Measurements from ENCODE around the gene NFATC4.
"Not testable (repeated sequence)": the region's sequence is repeated elsewhere in the genome, so short reads cannot be mapped to it uniquely, and the experiment has no call there.

Gene NFATC4

DNA sequence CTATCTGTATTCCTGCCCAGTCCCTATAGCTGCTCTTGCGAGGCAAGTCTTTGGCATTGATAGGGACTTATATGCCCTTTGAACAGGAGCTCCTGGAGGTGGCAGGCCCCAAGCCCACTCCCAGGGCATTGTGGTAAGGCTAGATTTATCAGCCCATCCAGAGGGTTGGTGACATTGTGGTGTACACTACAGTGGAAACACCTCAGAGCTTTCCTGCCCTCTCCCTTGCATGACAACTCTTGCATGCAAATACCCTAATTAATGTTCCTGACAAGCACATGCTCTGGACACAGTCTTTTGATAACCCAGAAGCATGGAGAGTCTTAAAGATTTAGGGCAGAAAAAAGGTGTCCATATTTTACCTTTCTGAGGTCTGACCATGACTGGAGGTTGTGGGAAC lies 27.4 kb upstream of the NFATC4 start:
- Histone ChIP-seq H3K9me3 (ENCODE audit: insufficient read depth, low read depth, low read length) (no peaks in the 10 kb centered on the region), H3K36me3 (ENCODE audit: insufficient read depth, low read depth, low read length) (no peaks in the 10 kb centered on the region), H3K27ac (ENCODE audit: low read length) (no peak overlapping the region), H3K27me3 (ENCODE audit: insufficient read depth, low read length) (peaks cover 93% of the 10 kb centered on the region), H3K9ac (ENCODE audit: low read depth, low read length) (no peak overlapping the region), H3K4me3 (ENCODE audit: low read length) (no peak overlapping the region), H3K4me1 (ENCODE audit: insufficient read depth, low read length) (no peaks in the 10 kb centered on the region; the same call in 1 of the 2 replicates)

DNA sequence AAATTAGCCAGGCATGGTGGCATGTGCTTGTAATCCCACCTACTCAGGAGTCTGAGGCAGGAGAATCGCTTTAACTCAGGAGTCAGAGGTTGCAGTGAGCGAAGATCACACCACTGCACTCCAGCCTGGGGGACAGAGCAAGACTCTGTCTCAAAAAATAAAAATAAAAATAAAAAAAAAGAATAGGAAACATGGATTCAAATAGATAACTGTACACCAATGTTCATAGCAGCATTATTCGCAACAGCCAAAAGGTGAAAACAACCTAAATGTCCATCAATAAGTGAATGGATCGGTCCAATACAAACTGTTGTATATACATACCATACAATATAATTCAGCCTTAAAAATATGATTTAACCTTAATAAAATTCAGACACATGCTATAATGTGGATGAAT lies 25.1 kb upstream of the NFATC4 start:
- H3K9ac ChIP-seq (ENCODE audit: low read depth, low read length), result no peak overlapping the region
- H3K4me3 ChIP-seq (ENCODE audit: low read length), result no peak overlapping the region
- H3K27me3 ChIP-seq (ENCODE audit: insufficient read depth, low read length), result peaks cover 82% of the 10 kb centered on the region
- H3K4me1 ChIP-seq (ENCODE audit: insufficient read depth, low read length), result no peaks in the 10 kb centered on the region; the same call in 1 of the 2 replicates
- no peak overlapping the region for H3K27ac ChIP-seq (ENCODE audit: low read length)
- H3K36me3 ChIP-seq (ENCODE audit: insufficient read depth, low read depth, low read length), result no peaks in the 10 kb centered on the region
- H3K9me3 ChIP-seq (ENCODE audit: insufficient read depth, low read depth, low read length), result no peaks in the 10 kb centered on the region

DNA sequence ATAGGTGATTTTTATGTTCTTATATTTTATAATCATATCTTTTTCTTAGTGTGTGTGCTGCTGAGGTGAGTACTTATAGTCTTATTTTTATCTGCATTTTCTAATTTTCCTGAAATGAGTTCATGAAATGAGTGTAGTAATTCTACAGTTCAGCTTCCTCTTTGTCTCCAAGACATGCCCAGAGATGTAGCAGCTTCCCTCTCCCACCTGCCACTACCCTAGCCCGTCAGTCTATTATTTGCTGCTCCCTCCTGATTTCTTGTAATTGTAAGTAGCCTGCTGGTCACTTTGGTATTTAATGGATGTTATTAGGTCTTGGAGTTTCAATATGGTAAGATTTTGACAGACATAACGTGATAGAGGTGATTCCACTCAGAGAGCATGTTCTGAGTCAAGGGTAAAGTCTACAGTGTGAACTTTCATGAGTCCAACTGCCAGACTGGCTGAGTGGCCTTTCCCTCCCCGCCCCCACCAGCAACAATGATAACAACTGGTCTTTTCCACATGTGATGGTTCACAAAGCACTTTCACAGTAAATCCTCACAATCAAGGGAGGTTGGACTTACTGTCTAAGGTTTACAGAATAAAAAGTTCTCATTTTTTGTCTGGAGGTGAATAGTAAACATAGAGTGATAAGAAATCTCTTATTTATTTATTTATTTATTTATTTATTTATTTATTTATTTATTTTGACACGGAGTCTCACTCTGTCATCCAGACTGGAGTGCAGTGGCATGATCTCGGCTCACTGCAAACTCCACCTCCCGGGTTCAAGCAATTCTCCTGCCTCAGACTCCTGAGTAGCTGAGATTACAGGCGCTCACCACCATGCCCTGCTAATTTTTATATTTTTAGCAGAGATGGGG lies 24.0 kb upstream of the NFATC4 start:
- no peak overlapping the region for H3K4me3 ChIP-seq (ENCODE audit: low read length)
- H3K27me3 ChIP-seq (ENCODE audit: insufficient read depth, low read length), result peaks cover 78% of the 10 kb centered on the region
- H3K4me1 ChIP-seq (ENCODE audit: insufficient read depth, low read length), result no peaks in the 10 kb centered on the region; the same call in 1 of the 2 replicates
- H3K9me3 ChIP-seq (ENCODE audit: insufficient read depth, low read depth, low read length), result no peaks in the 10 kb centered on the region
- H3K27ac ChIP-seq (ENCODE audit: low read length), result no peak overlapping the region
- no peaks in the 10 kb centered on the region for H3K36me3 ChIP-seq (ENCODE audit: insufficient read depth, low read depth, low read length)
- H3K9ac ChIP-seq (ENCODE audit: low read depth, low read length), result no peak overlapping the region

DNA sequence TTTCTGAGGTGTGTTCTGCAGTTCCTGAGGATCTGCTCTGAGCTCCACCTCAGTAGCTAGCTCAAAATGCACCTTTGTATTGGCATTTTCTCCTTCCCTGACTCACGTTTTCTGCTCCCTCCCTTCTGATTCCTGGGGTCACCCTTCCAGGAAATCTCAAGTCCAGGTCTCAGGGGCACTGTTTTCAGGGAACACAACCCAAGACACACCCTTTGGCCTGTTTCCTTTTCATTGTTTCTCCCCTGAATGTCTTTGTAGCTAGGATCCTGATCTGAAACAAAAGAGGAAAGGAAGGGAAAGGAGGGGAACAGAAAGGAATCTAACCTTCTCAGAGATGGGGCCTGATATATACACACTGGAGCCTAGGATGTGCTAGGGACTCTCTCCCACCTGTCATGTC lies 20.9 kb upstream of the NFATC4 start:
- H3K36me3 ChIP-seq (ENCODE audit: insufficient read depth, low read depth, low read length), result no peaks in the 10 kb centered on the region
- no peak overlapping the region for H3K9ac ChIP-seq (ENCODE audit: low read depth, low read length)
- no peaks in the 10 kb centered on the region for H3K4me1 ChIP-seq (ENCODE audit: insufficient read depth, low read length)
- no peak overlapping the region for H3K4me3 ChIP-seq (ENCODE audit: low read length)
- H3K27ac ChIP-seq (ENCODE audit: low read length), result no peak overlapping the region
- no peaks in the 10 kb centered on the region for H3K9me3 ChIP-seq (ENCODE audit: insufficient read depth, low read depth, low read length)
- peaks cover 80% of the 10 kb centered on the region for H3K27me3 ChIP-seq (ENCODE audit: insufficient read depth, low read length)

DNA sequence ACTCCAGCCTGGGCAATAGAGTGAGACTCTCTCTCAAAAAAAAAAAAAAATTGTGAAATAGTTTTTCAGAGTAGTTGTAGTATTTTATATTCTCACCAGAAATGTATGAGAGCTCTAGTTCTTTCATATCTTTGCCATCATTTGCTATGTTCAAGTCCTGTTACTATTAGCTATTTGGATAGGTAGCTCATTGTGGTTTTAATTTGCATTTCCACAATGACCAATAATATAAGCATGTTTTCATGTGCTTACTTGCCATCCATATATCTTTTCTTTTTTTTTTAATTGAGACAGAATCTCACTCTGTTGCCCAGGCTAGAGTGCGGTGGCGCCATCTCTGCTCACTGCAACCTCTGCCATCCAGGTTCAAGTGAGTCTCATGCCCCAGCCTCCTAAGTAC lies 19.8 kb upstream of the NFATC4 start:
- Histone ChIP-seq H3K27me3 (ENCODE audit: insufficient read depth, low read length) (peaks cover 80% of the 10 kb centered on the region), H3K4me3 (ENCODE audit: low read length) (no peak overlapping the region), H3K36me3 (ENCODE audit: insufficient read depth, low read depth, low read length) (no peaks in the 10 kb centered on the region), H3K27ac (ENCODE audit: low read length) (no peak overlapping the region), H3K9me3 (ENCODE audit: insufficient read depth, low read depth, low read length) (no peaks in the 10 kb centered on the region), H3K9ac (ENCODE audit: low read depth, low read length) (no peak overlapping the region), H3K4me1 (ENCODE audit: insufficient read depth, low read length) (no peaks in the 10 kb centered on the region)

DNA sequence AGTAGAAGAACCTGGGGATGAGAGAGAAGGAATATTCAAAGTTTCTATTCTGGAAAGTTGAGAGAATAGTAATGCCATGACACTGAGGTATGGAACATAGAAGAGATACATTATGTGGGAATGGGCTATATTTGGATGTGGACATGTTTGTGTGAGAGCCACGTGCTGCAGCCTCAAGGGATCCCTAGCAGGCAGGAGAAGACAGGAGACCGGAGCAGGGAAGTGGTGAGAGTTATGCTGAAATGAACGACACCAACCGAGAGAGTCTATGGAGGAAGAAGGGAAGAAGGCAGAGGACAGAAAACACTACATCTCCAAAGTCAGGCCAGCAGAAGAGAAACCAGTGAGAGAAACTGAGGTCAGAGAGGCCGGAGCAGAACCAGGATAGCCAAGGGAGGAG lies 18.2 kb upstream of the NFATC4 start:
- Histone ChIP-seq H3K4me1 (ENCODE audit: insufficient read depth, low read length) (no peaks in the 10 kb centered on the region), H3K36me3 (ENCODE audit: insufficient read depth, low read depth, low read length) (no peaks in the 10 kb centered on the region), H3K9ac (ENCODE audit: low read depth, low read length) (no peak overlapping the region), H3K27me3 (ENCODE audit: insufficient read depth, low read length) (peaks cover 75% of the 10 kb centered on the region), H3K9me3 (ENCODE audit: insufficient read depth, low read depth, low read length) (no peaks in the 10 kb centered on the region), H3K27ac (ENCODE audit: low read length) (no peak overlapping the region), H3K4me3 (ENCODE audit: low read length) (no peak overlapping the region)

DNA sequence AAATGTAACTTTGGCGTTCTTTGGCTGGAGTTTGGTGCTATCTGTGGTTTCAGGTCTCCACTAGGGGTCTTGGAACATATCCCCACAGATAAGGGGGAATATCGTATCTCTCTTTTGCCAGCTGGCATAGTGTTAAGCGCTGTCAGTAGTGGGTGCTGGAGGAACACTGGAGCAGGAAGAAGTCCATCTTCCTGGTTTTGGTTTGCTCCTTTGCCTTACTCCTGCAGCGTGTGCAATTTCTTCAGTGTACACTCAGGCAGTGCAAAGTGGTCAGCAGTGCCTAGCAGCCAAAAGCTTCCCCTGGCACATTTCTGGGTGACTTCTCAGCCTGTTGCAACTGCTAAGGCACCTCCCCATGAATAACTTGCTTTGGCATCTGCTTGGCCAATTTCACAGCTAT lies 16.5 kb upstream of the NFATC4 start:
- no peak overlapping the region for H3K4me3 ChIP-seq (ENCODE audit: low read length)
- no peak overlapping the region for H3K9ac ChIP-seq (ENCODE audit: low read depth, low read length)
- H3K27ac ChIP-seq (ENCODE audit: low read length), result no peak overlapping the region
- no peaks in the 10 kb centered on the region for H3K9me3 ChIP-seq (ENCODE audit: insufficient read depth, low read depth, low read length)
- no peaks in the 10 kb centered on the region for H3K36me3 ChIP-seq (ENCODE audit: insufficient read depth, low read depth, low read length)
- no peaks in the 10 kb centered on the region for H3K4me1 ChIP-seq (ENCODE audit: insufficient read depth, low read length)
- peaks cover 77% of the 10 kb centered on the region for H3K27me3 ChIP-seq (ENCODE audit: insufficient read depth, low read length)

DNA sequence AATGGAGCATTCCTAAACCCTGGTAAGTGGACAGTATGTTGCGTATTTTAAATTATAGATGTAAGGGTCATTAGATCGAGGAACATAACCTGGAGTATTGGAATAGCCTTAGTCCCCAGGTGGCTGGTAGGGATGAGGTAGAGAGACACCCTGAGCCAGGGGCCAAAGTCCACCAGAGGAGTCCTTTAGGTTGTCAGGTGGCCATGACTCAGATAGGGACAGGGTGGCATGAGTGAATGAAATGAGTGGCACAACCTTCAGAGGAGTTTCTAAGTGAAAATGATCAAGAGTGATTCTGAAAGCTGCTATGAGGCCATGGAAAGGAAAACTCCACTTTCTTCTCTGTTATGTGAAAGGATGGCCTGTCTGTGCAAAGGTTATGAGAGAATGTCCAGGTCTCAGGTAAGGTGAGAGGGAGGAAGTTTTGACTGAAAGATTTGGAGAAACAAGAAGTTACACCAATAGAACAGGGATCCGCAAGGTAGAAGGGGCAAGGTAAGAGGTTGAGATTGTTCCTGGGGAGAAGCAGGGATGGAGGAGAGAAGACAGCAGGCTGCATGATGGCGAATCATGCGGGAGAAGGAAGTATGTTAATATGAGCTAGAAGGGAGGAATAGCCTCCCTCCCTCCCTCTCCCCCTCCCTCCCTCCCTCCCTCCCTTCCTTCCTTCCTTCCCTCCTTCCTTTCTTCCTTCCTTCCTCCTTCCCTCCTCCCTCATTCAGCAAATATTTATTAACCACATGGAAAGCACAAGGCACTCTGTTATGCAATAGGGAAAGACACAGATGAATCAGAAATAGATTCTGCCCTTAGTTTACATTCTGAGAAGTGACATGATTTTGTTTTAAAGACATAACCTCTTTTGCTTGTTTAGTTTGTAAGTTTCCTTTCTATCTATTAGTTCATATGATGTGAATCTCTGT lies 14.2 kb upstream of the NFATC4 start:
- H3K27me3 ChIP-seq (ENCODE audit: insufficient read depth, low read length), result peaks cover 78% of the 10 kb centered on the region
- no peak overlapping the region for H3K27ac ChIP-seq (ENCODE audit: low read length)
- no peaks in the 10 kb centered on the region for H3K36me3 ChIP-seq (ENCODE audit: insufficient read depth, low read depth, low read length)
- H3K9me3 ChIP-seq (ENCODE audit: insufficient read depth, low read depth, low read length), result no peaks in the 10 kb centered on the region
- no peak overlapping the region for H3K4me3 ChIP-seq (ENCODE audit: low read length)
- no peaks in the 10 kb centered on the region for H3K4me1 ChIP-seq (ENCODE audit: insufficient read depth, low read length)
- H3K9ac ChIP-seq (ENCODE audit: low read depth, low read length), result no peak overlapping the region

DNA sequence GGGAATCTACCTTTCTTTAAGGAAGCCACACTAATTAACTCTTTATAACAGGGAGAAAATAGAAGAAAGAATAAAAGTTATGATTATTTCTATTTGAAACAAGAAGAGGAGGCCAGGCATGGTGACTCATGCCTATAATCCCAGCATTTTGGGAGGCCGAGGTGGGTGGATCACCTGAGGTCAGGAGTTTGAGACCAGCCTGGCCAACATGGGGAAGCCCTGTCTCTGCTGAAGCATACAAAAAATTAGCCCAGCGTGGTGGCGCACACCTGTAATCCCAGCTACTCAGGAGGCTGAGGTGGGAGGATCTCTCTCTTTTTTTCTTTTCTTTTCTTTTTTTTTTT lies 13.5 kb upstream of the NFATC4 start:
- H3K27ac ChIP-seq (ENCODE audit: low read length); H3K9ac ChIP-seq (ENCODE audit: low read depth, low read length); H3K9me3 ChIP-seq (ENCODE audit: insufficient read depth, low read depth, low read length); H3K4me3 ChIP-seq (ENCODE audit: low read length); H3K36me3 ChIP-seq (ENCODE audit: insufficient read depth, low read depth, low read length); H3K4me1 ChIP-seq (ENCODE audit: insufficient read depth, low read length): not testable (repeated sequence)
- H3K27me3 ChIP-seq (ENCODE audit: insufficient read depth, low read length), result peaks cover 72% of the 10 kb centered on the region

DNA sequence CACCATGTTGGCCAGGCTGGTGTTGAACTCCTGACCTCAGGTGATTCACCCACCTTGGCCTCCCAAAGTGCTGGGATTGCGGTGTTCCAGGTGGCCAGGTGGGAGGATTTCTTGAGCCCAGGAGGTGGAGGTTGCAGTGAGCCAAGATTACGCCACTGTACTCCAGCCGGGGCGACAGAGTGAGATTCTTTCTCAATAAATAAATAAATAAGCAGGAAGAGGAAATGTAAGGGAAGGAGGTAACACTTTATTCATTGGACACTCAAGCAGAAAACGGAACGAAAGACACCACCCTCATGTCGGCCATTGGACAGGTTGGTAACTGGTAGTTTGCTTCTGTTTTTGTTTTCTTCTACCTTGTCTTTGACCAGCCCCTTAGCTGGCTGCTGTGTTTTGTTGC lies 13.0 kb upstream of the NFATC4 start:
- Histone ChIP-seq H3K4me3 (ENCODE audit: low read length) (no peak overlapping the region), H3K4me1 (ENCODE audit: insufficient read depth, low read length) (no peaks in the 10 kb centered on the region), H3K9me3 (ENCODE audit: insufficient read depth, low read depth, low read length) (no peaks in the 10 kb centered on the region), H3K36me3 (ENCODE audit: insufficient read depth, low read depth, low read length) (no peaks in the 10 kb centered on the region), H3K9ac (ENCODE audit: low read depth, low read length) (no peak overlapping the region), H3K27ac (ENCODE audit: low read length) (no peak overlapping the region), H3K27me3 (ENCODE audit: insufficient read depth, low read length) (peaks cover 72% of the 10 kb centered on the region)

DNA sequence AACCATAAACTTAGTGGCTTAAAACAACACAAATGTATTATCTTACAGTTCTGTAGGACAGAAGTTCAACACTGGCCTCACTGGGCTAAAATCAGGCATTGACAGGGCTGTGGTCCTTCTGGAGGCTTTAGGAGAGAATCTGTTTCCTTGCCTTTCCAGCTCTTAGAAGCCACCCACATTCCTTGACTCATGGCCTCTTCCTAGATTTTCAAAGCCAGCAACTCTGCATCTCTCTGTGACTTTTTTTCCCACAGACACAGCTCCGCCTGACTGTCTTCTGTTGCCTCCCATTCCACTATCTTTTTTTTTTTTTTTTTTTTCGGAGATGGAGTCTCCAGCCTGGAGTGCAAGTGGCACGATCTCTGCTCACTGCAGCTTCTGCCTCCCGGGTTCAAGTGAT lies 11.8 kb upstream of the NFATC4 start:
- Histone ChIP-seq H3K27ac (ENCODE audit: low read length) (no peak overlapping the region), H3K4me3 (ENCODE audit: low read length) (no peak overlapping the region), H3K9ac (ENCODE audit: low read depth, low read length) (no peak overlapping the region), H3K4me1 (ENCODE audit: insufficient read depth, low read length) (no peaks in the 10 kb centered on the region), H3K9me3 (ENCODE audit: insufficient read depth, low read depth, low read length) (no peaks in the 10 kb centered on the region), H3K27me3 (ENCODE audit: insufficient read depth, low read length) (peaks cover 72% of the 10 kb centered on the region), H3K36me3 (ENCODE audit: insufficient read depth, low read depth, low read length) (no peaks in the 10 kb centered on the region)

DNA sequence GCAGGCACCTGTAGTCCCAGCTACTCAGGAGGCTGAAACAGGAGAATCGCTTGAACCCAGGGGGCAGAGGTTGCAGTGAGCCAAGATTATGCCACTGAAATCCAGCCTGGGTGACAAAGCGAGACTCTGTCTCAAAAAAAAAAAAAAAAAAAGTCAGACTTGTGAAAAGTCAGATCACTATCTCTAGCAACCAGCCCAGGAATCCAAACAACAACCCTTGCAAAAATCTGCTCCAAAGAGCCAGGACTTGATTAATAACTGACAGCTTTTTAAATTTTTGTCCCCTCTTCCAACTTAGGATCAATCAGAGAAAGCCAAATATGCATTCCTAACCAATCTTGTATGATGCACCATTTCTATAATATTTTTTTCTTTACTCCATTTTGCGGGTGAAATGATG lies 7.7 kb upstream of the NFATC4 start:
- no peaks in the 10 kb centered on the region for H3K36me3 ChIP-seq (ENCODE audit: insufficient read depth, low read depth, low read length)
- H3K27me3 ChIP-seq (ENCODE audit: insufficient read depth, low read length), result peaks cover 68% of the 10 kb centered on the region
- H3K9ac ChIP-seq (ENCODE audit: low read depth, low read length), result no peak overlapping the region
- no peaks in the 10 kb centered on the region for H3K9me3 ChIP-seq (ENCODE audit: insufficient read depth, low read depth, low read length)
- H3K4me3 ChIP-seq (ENCODE audit: low read length), result no peak overlapping the region
- no peak overlapping the region for H3K27ac ChIP-seq (ENCODE audit: low read length)
- H3K4me1 ChIP-seq (ENCODE audit: insufficient read depth, low read length), result peaks cover 3% of the 10 kb centered on the region; the same call in 1 of the 2 replicates

All from iPS-20b (cell line).